Adrenal gland (tissue), 12 donors: Measurements from ENCODE around the gene MCOLN1. TPM values are rescaled to one million over a fixed set of nuclear protein-coding genes. Genes with fewer than 3 reads are reported as not detected.

Experiments used
- polyA plus RNA-seq, 3 donors: library from polyadenylated mRNA; stranded (reverse); fragments of 200-250 nt in 2 of 3; fragments of 350-450 nt in 1 of 3; fragmentation: Illumina TruSeq in 1 of 3; extraction: RNeasy Lipid Tissue Mini Kit (QIAGEN cat#74804) in 1 of 3; gene quantifications; one replicate each; pipeline ENCODE4 v1.2.3, GENCODE V29; 2013 to 2014
- small RNA-seq, 2 donors: library from RNA; depleted of rRNA; stranded (forward); fragments of <200 nt; gene quantifications; one replicate each; pipeline ENCODE3, GENCODE V24; 2016
- total RNA-seq, 9 donors: library from RNA; depleted of rRNA in 4 of 9; stranded (reverse); fragments of >200 nt in 4 of 9; fragments of 120-200 nt in 1 of 9; fragmentation: NEBNext Ultra II Directional in 1 of 9; extraction: Animal tissue kit (Norgen Biotek cat#: 25700) in 1 of 9; gene quantifications; one replicate each; pipeline versions ENCODE4 v1.1.0 to v1.2.4, GENCODE V29; 2013 to 2023
- donor health status: healthy with polysubstance abuse.
- donor health status: Bipolar disorder and iron deficiency.
- donor health status: DM: yes; HTN: yes; CAD: no.
- donor health status: DM: no; HTN: no; CAD: no.
- donor health status: DM: no; HTN: no; CAD: no.
- donor health status: DM: yes; HTN: yes; CAD: no.

MCOLN1 gene
- total and polyA plus RNA-seq, 12 donors, result 6.0 to 212 (median 57.1) TPM

Small RNA genes within 50 kb of the gene (small RNA-seq; reads per million reads assigned to genes)
- 0 reads per million in 2 donors for gene AC008878.2

Other genes with a start within 250 kb of the MCOLN1 start
- gene INSR, start 228.2 kb upstream of the MCOLN1 start, total RNA-seq, result 100 to 1,000 TPM in 6 of 9 donors, 10 to 100 TPM in 3; 70.1 to 327 (median 110) TPM
- 10 to 100 TPM; 19.0 to 59.4 (median 42.1) TPM for gene INSR, start 228.2 kb upstream of the MCOLN1 start, polyA plus RNA-seq
- gene ARHGEF18, start 173.7 kb upstream of the MCOLN1 start, total RNA-seq, result 10 to 100 TPM; 16.9 to 52.3 (median 37.0) TPM
- 10 to 100 TPM in 2 of 3 donors, 1 to 10 TPM in 1; 5.9 to 20.4 (median 12.5) TPM for gene ARHGEF18, start 173.7 kb upstream of the MCOLN1 start, polyA plus RNA-seq
- 10 to 100 TPM in 6 of 9 donors, 1 to 10 TPM in 3; 4.9 to 17.5 (median 12.8) TPM for gene PEX11G, start 33.6 kb upstream of the MCOLN1 start, total RNA-seq
- gene PEX11G, start 33.6 kb upstream of the MCOLN1 start, polyA plus RNA-seq, result 10 to 100 TPM in 2 of 3 donors, 1 to 10 TPM in 1; 2.5 to 24.5 (median 24.0) TPM
- 100 to 1,000 TPM in 5 of 9 donors, 10 to 100 TPM in 4; 12.8 to 113 (median 101) TPM for gene ZNF358, start 6.5 kb upstream of the MCOLN1 start, total RNA-seq
- 100 to 1,000 TPM in 2 of 3 donors, 10 to 100 TPM in 1; 30.3 to 197 (median 148) TPM for gene ZNF358, start 6.5 kb upstream of the MCOLN1 start, polyA plus RNA-seq
- gene PNPLA6, start 13.1 kb downstream of the MCOLN1 start, total RNA-seq, result 100 to 1,000 TPM in 5 of 9 donors, 10 to 100 TPM in 4; 23.7 to 257 (median 113) TPM
- 100 to 1,000 TPM in 2 of 3 donors, 10 to 100 TPM in 1; 25.7 to 264 (median 110) TPM for gene PNPLA6, start 13.1 kb downstream of the MCOLN1 start, polyA plus RNA-seq
- gene CAMSAP3, start 73.2 kb downstream of the MCOLN1 start, total RNA-seq, result 10 to 100 TPM in 1 of 9 donors, 1 to 10 TPM in 7, under 1 TPM in 1; 0.61 to 10.0 (median 5.2) TPM
- gene CAMSAP3, start 73.2 kb downstream of the MCOLN1 start, polyA plus RNA-seq, result 10 to 100 TPM in 1 of 3 donors, 1 to 10 TPM in 2; 1.7 to 18.9 (median 7.0) TPM
- 10 to 100 TPM; 18.2 to 51.5 (median 43.7) TPM for gene XAB2, start 106.9 kb downstream of the MCOLN1 start, total RNA-seq
- gene XAB2, start 106.9 kb downstream of the MCOLN1 start, polyA plus RNA-seq, result 100 to 1,000 TPM in 1 of 3 donors, 10 to 100 TPM in 1, 1 to 10 TPM in 1; 7.1 to 121 (median 81.2) TPM
- gene PET100, start 107.2 kb downstream of the MCOLN1 start, total RNA-seq, result 100 to 1,000 TPM in 5 of 9 donors, 10 to 100 TPM in 3, 1 to 10 TPM in 1; 3.7 to 155 (median 102) TPM
- 100 to 1,000 TPM in 2 of 3 donors, 10 to 100 TPM in 1; 80.0 to 655 (median 537) TPM for gene PET100, start 107.2 kb downstream of the MCOLN1 start, polyA plus RNA-seq
- 1 to 10 TPM in 5 of 9 donors, under 1 TPM in 1, not detected in 3; 0.92 to 3.2 (median 1.7) TPM for gene PCP2, start 111.1 kb downstream of the MCOLN1 start, total RNA-seq
- gene PCP2, start 111.1 kb downstream of the MCOLN1 start, polyA plus RNA-seq, result 1 to 10 TPM in 2 of 3 donors, not detected in 1; 5.1 to 7.4 TPM
- gene STXBP2, start 114.5 kb downstream of the MCOLN1 start, total RNA-seq, result 10 to 100 TPM; 12.2 to 90.8 (median 40.1) TPM
- gene STXBP2, start 114.5 kb downstream of the MCOLN1 start, polyA plus RNA-seq, result 100 to 1,000 TPM in 1 of 3 donors, 10 to 100 TPM in 2; 15.5 to 121 (median 53.7) TPM
- 1 to 10 TPM in 1 of 9 donors, under 1 TPM in 4, not detected in 4; 0.54 to 3.9 (median 0.74) TPM for gene RETN, start 146.4 kb downstream of the MCOLN1 start, total RNA-seq
- 10 to 100 TPM in 2 of 3 donors, not detected in 1; 15.2 to 42.9 TPM for gene RETN, start 146.4 kb downstream of the MCOLN1 start, polyA plus RNA-seq
- gene MCEMP1, start 154.5 kb downstream of the MCOLN1 start, total RNA-seq, result 1 to 10 TPM in 1 of 9 donors, under 1 TPM in 6, not detected in 2; 0.26 to 1.9 (median 0.56) TPM
- gene MCEMP1, start 154.5 kb downstream of the MCOLN1 start, polyA plus RNA-seq, result 1 to 10 TPM in 1 of 3 donors, under 1 TPM in 2; 0.47 to 1.4 (median 0.48) TPM
- gene TRAPPC5, start 158.2 kb downstream of the MCOLN1 start, total RNA-seq, result 100 to 1,000 TPM in 8 of 9 donors, 10 to 100 TPM in 1; 85.3 to 227 (median 145) TPM
- gene TRAPPC5, start 158.2 kb downstream of the MCOLN1 start, polyA plus RNA-seq, result 100 to 1,000 TPM in 2 of 3 donors, 1 to 10 TPM in 1; 5.6 to 502 (median 471) TPM
- gene FCER2, start 179.5 kb downstream of the MCOLN1 start, total RNA-seq, result under 1 TPM in 5 of 9 donors, not detected in 4; 0.28 to 0.61 (median 0.42) TPM
- gene FCER2, start 179.5 kb downstream of the MCOLN1 start, polyA plus RNA-seq, result 1 to 10 TPM in 1 of 3 donors, under 1 TPM in 1, not detected in 1; 0.54 to 2.6 TPM
- 1 to 10 TPM in 1 of 9 donors, under 1 TPM in 4, not detected in 4; 0.54 to 1.5 (median 0.83) TPM for gene CLEC4G, start 209.5 kb downstream of the MCOLN1 start, total RNA-seq
- 1 to 10 TPM in 2 of 3 donors, under 1 TPM in 1; 0.26 to 2.2 (median 1.8) TPM for gene CLEC4G, start 209.5 kb downstream of the MCOLN1 start, polyA plus RNA-seq
- gene CD209, start 224.9 kb downstream of the MCOLN1 start, total RNA-seq, result 10 to 100 TPM in 8 of 9 donors, under 1 TPM in 1; 0.67 to 50.6 (median 17.1) TPM
- gene CD209, start 224.9 kb downstream of the MCOLN1 start, polyA plus RNA-seq, result 1 to 10 TPM; 3.0 to 9.8 (median 3.1) TPM
- 10 to 100 TPM in 1 of 9 donors, 1 to 10 TPM in 3, under 1 TPM in 4, not detected in 1; 0.37 to 91.6 (median 2.6) TPM for gene CLEC4M, start 240.6 kb downstream of the MCOLN1 start, total RNA-seq
- gene CLEC4M, start 240.6 kb downstream of the MCOLN1 start, polyA plus RNA-seq, result 1 to 10 TPM in 1 of 3 donors, under 1 TPM in 2; 0.67 to 3.9 (median 0.88) TPM